IPS-18a (cell line): ENCODE data around the gene CFAP61.
"Not testable (repeated sequence)": the region's sequence is repeated elsewhere in the genome, so short reads cannot be mapped to it uniquely, and the experiment has no call there.

Experiments used
- H3K27ac ChIP-seq: one replicate; pipeline ENCODE4 v1.5.1; 2013; ENCODE audit warnings: low read length
- H3K27me3 ChIP-seq: one replicate; pipeline ENCODE4 v1.6.1; 2013; ENCODE audit warnings: mild to moderate bottlenecking, low read length; ENCODE audit not compliant: control insufficient read depth, insufficient read depth
- H3K36me3 ChIP-seq: one replicate; pipeline ENCODE4 v1.6.1; 2013; ENCODE audit warnings: low read depth, low read length; ENCODE audit not compliant: control insufficient read depth
- H3K4me1 ChIP-seq: one replicate; pipeline ENCODE4 v1.6.1; 2013; ENCODE audit warnings: low read depth, low read length; ENCODE audit not compliant: control insufficient read depth
- H3K4me3 ChIP-seq: one replicate; pipeline ENCODE4 v1.5.1; 2013; ENCODE audit warnings: low read length
- H3K9ac ChIP-seq: one replicate; pipeline ENCODE4 v1.6.1; 2013; ENCODE audit warnings: mild to moderate bottlenecking, low read length, moderate library complexity
- H3K9me3 ChIP-seq: one replicate; pipeline ENCODE4 v1.6.1; 2013; ENCODE audit warnings: low read depth, low read length; ENCODE audit not compliant: control insufficient read depth

Gene CFAP61

DNA sequence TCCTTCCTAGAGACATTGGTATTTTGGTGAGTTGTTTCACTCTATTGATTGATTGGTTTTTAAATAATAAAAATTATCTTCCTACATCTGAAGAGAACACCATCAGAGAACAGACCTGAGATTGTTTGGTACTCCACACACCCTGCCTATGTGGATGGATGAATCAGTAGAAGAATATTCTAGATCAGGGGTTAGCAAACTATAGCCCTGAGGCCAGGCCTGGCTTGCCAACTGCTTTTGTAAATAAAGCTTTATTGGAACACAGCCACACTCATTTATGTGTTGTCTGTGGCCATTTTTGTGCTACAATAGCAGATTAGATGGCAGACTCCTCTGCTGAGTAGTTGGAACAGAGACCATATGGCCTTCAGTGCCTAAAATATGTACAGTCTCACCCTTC lies 176.0 kb downstream of the CFAP61 start:
- H3K4me1 ChIP-seq, result peaks cover 9% of the 10 kb centered on the region
- no peaks in the 10 kb centered on the region for H3K9me3 ChIP-seq
- H3K9ac ChIP-seq, result no peak overlapping the region
- no peaks in the 10 kb centered on the region for H3K36me3 ChIP-seq
- no peaks in the 10 kb centered on the region for H3K27me3 ChIP-seq
- no peak overlapping the region for H3K27ac ChIP-seq
- H3K4me3 ChIP-seq, result no peak overlapping the region

DNA sequence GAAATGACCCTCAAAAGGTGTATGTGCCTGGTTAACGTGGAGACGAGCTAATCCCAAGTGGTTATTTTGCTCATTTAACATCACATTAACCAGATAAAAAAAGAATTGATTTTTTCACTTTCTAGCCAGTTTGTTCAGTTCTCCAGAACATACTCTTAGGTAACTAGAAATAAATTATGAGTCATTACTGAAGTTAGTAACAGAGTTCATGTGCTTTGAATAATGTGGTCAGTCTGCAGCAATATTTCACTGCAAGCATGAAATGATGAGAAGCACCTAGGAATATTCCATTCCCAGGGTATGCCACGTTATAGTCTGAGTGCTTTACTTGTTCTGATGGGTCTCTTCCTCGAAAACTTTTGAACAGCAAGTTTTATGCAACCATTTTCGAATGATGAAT lies 177.3 kb downstream of the CFAP61 start:
- Histone ChIP-seq H3K9ac (no peak overlapping the region), H3K4me1 (peaks cover 9% of the 10 kb centered on the region), H3K27me3 (no peaks in the 10 kb centered on the region)

GRCh38 chr20:20230741-20231140 lies 178.4 kb downstream of the CFAP61 start:
- no peaks in the 10 kb centered on the region for H3K9me3 ChIP-seq
- no peak overlapping the region for H3K9ac ChIP-seq
- H3K4me1 ChIP-seq, result no peaks in the 10 kb centered on the region
- H3K36me3 ChIP-seq, result no peaks in the 10 kb centered on the region
- no peak overlapping the region for H3K4me3 ChIP-seq
- H3K27ac ChIP-seq, result no peak overlapping the region
- no peaks in the 10 kb centered on the region for H3K27me3 ChIP-seq

More for the DNA sequence above, 177.3 kb downstream of the CFAP61 start:
- H3K4me3 ChIP-seq, result no peak overlapping the region
- H3K9me3 ChIP-seq, result no peaks in the 10 kb centered on the region
- H3K36me3 ChIP-seq, result no peaks in the 10 kb centered on the region
- H3K27ac ChIP-seq, result no peak overlapping the region

DNA sequence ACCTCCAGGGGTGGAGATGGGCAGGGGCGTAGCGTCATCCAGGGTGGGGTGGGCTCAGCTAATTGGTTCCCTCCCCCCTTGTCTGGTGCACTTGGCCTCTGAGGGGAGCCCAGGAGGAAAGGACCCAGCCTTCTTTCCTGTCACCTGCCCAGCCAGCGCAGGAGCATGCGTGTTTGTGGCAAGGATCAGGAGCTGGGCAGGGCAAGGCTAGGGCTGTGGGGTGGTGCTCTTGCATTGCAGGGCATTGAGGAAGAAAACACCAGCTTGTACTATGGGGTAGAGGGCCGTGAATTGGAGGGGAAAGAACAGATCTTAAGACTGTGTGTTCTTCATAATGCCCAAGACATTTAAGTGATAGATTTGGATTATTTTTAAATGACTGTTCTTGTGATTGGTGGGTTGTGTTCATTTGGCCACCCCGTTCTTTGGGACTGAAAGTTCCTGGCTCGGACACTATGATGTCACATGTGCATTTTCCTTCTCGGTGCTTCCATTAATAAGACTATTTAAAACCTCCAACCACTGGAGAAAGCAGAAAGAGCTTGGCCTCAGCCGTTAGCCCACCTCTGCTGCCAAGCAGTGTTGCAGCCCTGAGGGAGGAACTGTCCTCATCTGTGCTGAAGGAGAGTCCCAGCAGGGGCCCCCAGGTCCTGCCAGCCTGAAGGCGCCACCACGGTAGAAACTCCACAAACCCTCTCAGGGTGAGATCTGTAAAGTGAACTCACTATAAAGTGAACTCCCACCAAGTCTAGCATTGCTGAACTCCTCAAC lies 179.4 kb downstream of the CFAP61 start:
- Histone ChIP-seq H3K27ac (no peak overlapping the region), H3K9me3 (no peaks in the 10 kb centered on the region), H3K36me3 (no peaks in the 10 kb centered on the region), H3K4me1 (no peaks in the 10 kb centered on the region), H3K9ac (no peak overlapping the region), H3K4me3 (no peak overlapping the region), H3K27me3 (no peaks in the 10 kb centered on the region)

- no peak overlapping the region for H3K4me3 ChIP-seq
- H3K9ac ChIP-seq, result no peak overlapping the region
- no peaks in the 10 kb centered on the region for H3K4me1 ChIP-seq
- no peaks in the 10 kb centered on the region for H3K36me3 ChIP-seq
- H3K27ac ChIP-seq, result no peak overlapping the region
- H3K27me3 ChIP-seq, result no peaks in the 10 kb centered on the region
- H3K9me3 ChIP-seq, result no peaks in the 10 kb centered on the region
Observed at GRCh38 chr20:20233041-20233514, 180.7 kb downstream of the CFAP61 start.

DNA sequence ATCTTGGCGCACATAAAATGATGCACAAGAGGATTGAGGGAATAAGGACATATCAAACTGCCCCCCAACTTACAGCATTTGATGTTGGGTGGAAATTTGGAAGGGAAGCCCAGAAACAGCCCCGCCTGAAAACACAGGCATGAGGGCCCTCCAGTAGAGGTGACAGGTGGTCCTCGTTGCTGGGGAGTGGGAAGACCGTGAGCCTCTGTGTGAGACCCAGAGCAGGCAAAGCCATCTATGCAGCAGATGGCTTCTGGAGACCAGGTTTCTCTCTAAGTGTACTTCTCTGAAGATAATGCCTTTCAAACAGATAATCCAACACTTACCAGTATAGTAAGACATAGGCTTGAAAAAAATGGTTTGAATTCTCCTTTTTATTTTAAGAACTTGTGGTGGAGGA lies 183.3 kb downstream of the CFAP61 start:
- no peaks in the 10 kb centered on the region for H3K9me3 ChIP-seq
- no peak overlapping the region for H3K27ac ChIP-seq
- no peaks in the 10 kb centered on the region for H3K27me3 ChIP-seq
- no peak overlapping the region for H3K9ac ChIP-seq
- no peaks in the 10 kb centered on the region for H3K4me1 ChIP-seq
- H3K36me3 ChIP-seq, result no peaks in the 10 kb centered on the region
- no peak overlapping the region for H3K4me3 ChIP-seq

DNA sequence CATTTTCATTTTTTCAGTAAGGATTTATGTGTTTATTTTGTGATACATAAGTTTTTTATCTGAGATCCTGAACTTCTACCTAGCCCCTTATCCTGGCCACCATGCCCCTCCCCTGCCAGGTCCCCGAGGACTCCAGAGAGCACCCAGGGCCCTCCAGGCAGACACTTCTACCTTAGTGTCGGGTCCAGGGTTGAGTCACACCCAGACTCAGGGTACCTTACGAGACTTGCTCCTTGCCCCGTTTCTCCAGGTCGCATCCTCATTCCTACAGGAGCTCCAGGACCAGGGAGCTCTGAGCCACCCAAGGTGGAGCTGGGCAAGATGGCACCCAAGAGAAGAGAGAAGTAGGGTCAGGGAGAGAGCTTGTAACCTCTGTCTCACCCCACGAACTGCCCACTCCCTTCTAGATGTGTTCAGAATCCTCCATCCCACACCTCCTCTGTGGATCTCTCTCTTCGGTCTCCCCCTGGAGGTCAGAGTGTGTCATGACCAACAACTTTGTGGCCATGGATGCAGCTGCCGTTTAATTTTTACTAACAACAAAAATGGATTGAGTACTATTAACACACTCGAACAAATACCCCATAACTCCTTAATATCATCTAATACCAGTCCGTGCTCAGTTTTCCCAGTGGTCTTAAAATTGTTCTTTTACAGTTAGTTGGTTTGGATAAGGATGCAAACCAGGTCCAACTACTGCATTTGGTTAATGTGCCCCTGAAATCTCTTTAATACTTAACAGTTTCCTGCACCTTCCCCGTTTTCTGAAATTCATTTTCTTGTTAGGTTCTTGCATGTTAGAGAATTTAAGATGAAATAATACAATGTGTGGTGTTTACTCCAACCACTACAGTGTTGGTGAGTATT lies 185.0 kb downstream of the CFAP61 start:
- no peaks in the 10 kb centered on the region for H3K9me3 ChIP-seq
- H3K4me1 ChIP-seq, result no peaks in the 10 kb centered on the region
- no peak overlapping the region for H3K27ac ChIP-seq
- no peak overlapping the region for H3K9ac ChIP-seq
- H3K27me3 ChIP-seq, result no peaks in the 10 kb centered on the region
- no peaks in the 10 kb centered on the region for H3K36me3 ChIP-seq
- H3K4me3 ChIP-seq, result no peak overlapping the region

DNA sequence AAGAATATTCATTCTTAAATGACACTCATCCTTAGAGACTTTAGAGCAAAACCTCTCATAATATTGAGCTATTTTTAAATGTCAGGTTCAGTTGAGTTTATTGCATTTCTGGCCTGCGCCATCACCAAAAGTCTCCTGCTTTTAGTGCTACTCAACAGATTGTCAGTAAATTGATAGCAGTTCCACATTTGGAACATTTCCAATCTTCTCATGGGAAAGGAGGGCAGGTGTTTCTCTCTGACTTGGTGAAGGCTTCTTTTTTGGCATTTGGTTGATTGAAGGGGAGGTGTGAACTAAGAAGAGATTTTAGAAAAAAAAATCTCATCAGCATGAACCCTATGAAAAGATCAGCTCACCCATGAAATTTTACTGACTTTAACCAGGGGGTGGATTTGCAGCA lies 189.6 kb downstream of the CFAP61 start:
- Histone ChIP-seq H3K9me3 (peaks cover 5% of the 10 kb centered on the region), H3K27ac (no peak overlapping the region), H3K27me3 (no peaks in the 10 kb centered on the region), H3K9ac (no peak overlapping the region), H3K36me3 (no peaks in the 10 kb centered on the region), H3K4me1 (no peaks in the 10 kb centered on the region), H3K4me3 (no peak overlapping the region)

DNA sequence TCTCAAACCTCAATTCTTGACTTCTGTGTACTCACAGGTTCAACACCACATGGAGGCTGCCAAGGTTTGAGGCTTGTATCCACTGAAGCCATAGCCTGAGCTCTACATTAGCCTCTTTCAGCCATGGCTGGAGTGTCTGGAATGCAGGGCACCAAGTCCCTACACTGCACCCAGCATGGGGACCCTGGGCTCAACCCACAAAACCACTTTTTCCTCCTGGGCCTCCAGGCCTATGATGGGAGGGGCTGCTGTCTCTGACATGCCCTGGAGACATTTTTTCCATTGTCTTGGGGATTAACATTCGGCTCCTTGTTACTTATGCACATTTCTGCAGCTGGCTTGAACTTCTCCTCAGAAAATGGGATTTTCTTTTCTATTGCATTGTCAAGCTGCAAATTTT lies 192.1 kb downstream of the CFAP61 start:
- H3K27ac ChIP-seq, H3K9me3 ChIP-seq, H3K36me3 ChIP-seq, H3K4me1 ChIP-seq, H3K9ac ChIP-seq, H3K27me3 ChIP-seq, H3K4me3 ChIP-seq: not testable (repeated sequence)

DNA sequence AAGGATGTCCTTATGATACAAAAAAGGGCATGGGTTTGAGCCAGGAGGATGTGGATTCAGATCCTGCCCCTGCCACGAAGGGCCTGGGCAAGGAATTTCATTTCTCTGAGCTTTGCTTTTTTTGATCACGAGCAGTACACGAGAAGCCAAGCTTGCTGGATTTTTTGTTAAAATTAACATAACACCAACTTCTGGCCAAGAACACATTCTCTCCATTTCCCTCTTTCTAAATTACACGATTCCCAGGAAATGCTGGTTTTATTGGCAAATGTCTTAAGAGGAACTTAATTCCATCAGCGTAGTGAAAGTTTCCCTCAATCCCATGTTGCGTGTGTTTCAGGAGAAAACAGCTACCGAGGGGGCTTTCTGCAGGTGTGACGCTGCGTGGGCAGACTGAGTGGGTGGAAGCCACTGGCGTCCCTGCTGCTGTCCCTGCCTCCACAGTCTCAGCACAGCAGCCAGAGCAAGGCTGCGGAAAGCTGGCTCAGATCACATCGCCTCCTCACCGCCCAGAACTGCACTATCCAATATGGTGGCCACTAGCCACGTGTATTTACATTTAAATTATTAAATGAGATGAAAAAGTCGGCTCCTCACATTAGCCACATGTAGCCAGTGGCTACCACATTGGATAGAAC lies 194.8 kb downstream of the CFAP61 start:
- no peak overlapping the region for H3K4me3 ChIP-seq
- peaks cover 5% of the 10 kb centered on the region for H3K9me3 ChIP-seq
- no peak overlapping the region for H3K9ac ChIP-seq
- H3K4me1 ChIP-seq, result no peaks in the 10 kb centered on the region
- no peaks in the 10 kb centered on the region for H3K27me3 ChIP-seq
- H3K36me3 ChIP-seq, result no peaks in the 10 kb centered on the region
- H3K27ac ChIP-seq, result no peak overlapping the region

GRCh38 chr20:20248620-20249200 lies 196.4 kb downstream of the CFAP61 start:
- Histone ChIP-seq H3K4me3 (no peak overlapping the region), H3K9ac (no peak overlapping the region), H3K36me3 (no peaks in the 10 kb centered on the region), H3K27me3 (no peaks in the 10 kb centered on the region), H3K9me3 (peaks cover 5% of the 10 kb centered on the region), H3K4me1 (no peaks in the 10 kb centered on the region), H3K27ac (no peak overlapping the region)
